ENCODE results near the gene TMEM86A.

GRCh38 chr11:18704698-18705097 is 6.1 kb downstream of the TMEM86A start:
- TF ChIP-seq CTCF (conservative IDR thresholded peaks at IDR 0.05; ENCODE audit: low read depth, low read length) = no peak
- no peak for TF ChIP-seq EZH2 (IDR thresholded peaks at IDR 0.05; ENCODE audit: borderline replicate concordance, low read depth, low read length, poor library complexity, severe bottlenecking)

Measured in A673 (cell line).